Aorta (tissue), 5 donors: Measurements from ENCODE around the gene PLAAT5. TPM values are rescaled to one million over a fixed set of nuclear protein-coding genes. Genes with fewer than 3 reads are reported as not detected.
A peak's percentile ranks its signal among the peaks of the same experiment; 100 is the strongest.
"Not testable (repeated sequence)": the region's sequence is repeated elsewhere in the genome, so short reads cannot be mapped to it uniquely, and the experiment has no call there.

ENCODE experiments used
- ATAC-seq: fragments of 200-7000 bp; cut with Tn5 transposase; one replicate; pipeline ENCODE4 v1.9.1; 2022; ENCODE audit warnings: moderate library complexity; ENCODE audit not compliant: low FRiP score
- DNase-seq, 2 donors: peaks; one replicate each; pipeline ENCODE4 v3.0.0-alpha.2; 2020
- H3K27ac ChIP-seq, 2 donors: one replicate each; pipeline ENCODE4 v1.5.1; 2013; ENCODE audit warnings: low read length in 2 of 2, mild to moderate bottlenecking in 2 of 2, moderate library complexity in 2 of 2, control low read depth in 1 of 2, inconsistent platforms in 1 of 2, low read depth in 1 of 2
- H3K27me3 ChIP-seq, 2 donors: one replicate each; pipeline ENCODE4 v1.6.1; 2013; ENCODE audit warnings: control low read depth in 1 of 2, low read length in 1 of 2, mild to moderate bottlenecking in 1 of 2, moderate library complexity in 1 of 2; ENCODE audit not compliant: insufficient read depth in 2 of 2, control insufficient read depth in 1 of 2
- H3K36me3 ChIP-seq, 2 donors: one replicate each; pipeline ENCODE4 v1.6.1; 2013; ENCODE audit warnings: control low read depth in 1 of 2, low read length in 1 of 2, mild to moderate bottlenecking in 1 of 2; ENCODE audit not compliant: insufficient read depth in 2 of 2, control insufficient read depth in 1 of 2
- H3K4me1 ChIP-seq, 2 donors: one replicate each; pipeline ENCODE4 v1.6.1; 2013; ENCODE audit warnings: low read length in 2 of 2, control low read depth in 1 of 2, mild to moderate bottlenecking in 1 of 2, moderate library complexity in 1 of 2; ENCODE audit not compliant: insufficient read depth in 2 of 2, control insufficient read depth in 1 of 2
- H3K4me3 ChIP-seq, 2 donors: one replicate each; pipeline ENCODE4 v1.5.1; 2013; ENCODE audit warnings: low read length in 2 of 2, control low read depth in 1 of 2, mild to moderate bottlenecking in 1 of 2
- H3K9me3 ChIP-seq: one replicate; pipeline ENCODE4 v1.6.1; 2013; ENCODE audit warnings: mild to moderate bottlenecking, low read length; ENCODE audit not compliant: control insufficient read depth
- WGBS, 2 donors: extraction: QIAGEN DNeasy Blood & Tissue Kit; methylation state at CpG; one replicate each; pipeline ENCODE4 v1.1.7; 2013; 5-methylcytosine and 5-hydroxymethylcytosine counted together
- intact Hi-C, 2 donors: fragments of 100-400 bp; cut with DNase I; formaldehyde crosslinking; loops; one replicate each; pipeline versions ENCODE4 v1.14.2 to v1.15.0; 2022
- polyA plus RNA-seq, 2 donors: library from polyadenylated mRNA; stranded (reverse); fragments of 200-250 nt; gene quantifications; one replicate each; pipeline ENCODE4 v1.2.3, GENCODE V29; 2013
- total RNA-seq, 2 donors: library from RNA; stranded (reverse); fragmentation: NEBNext Ultra II Directional; extraction: Animal tissue kit (Norgen Biotek cat#: 25700); gene quantifications; one replicate each; pipeline ENCODE4 v1.2.1, GENCODE V29; 2021
- donor health status: healthy with polysubstance abuse.
- donor health status: Bipolar disorder and iron deficiency.
- donor health status: DM: no; HTN: no; CAD: no.
- donor health status: DM: no; HTN: no; CAD: no.
- donor health status: DM: yes; HTN: yes; CAD: no.

Gene PLAAT5
- total and polyA plus RNA-seq, 4 donors = 0.38 to 1.6 (median 0.88) TPM; not detected in 1

DNA sequence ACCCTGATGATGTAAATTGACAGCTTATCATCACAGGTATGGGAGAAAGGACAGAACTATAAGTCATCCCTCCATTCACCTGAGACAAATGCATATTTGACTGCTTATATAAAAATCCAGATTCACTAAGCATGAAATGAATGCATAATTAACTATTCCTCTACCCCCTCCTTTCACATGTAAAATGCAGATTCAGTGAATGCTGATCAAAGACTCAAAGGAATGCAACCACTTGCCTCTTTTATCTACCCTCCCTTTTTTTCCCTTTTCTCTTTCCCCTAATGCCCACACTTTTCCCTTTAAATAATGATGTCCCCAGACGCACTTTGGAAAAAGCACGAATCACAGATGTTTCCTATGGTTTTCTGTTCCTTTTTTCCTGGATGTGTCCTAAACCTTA is 41.1 kb upstream of the PLAAT5 start:
- Histone ChIP-seq H3K27ac (no peak overlapping the region), H3K4me1 (no peaks in the 10 kb centered on the region), H3K27me3 (no peaks in the 10 kb centered on the region), H3K4me3 (no peak overlapping the region), H3K36me3 (no peaks in the 10 kb centered on the region), H3K9me3 (no peaks in the 10 kb centered on the region)
- ATAC-seq (no peak), DNase-seq (no peak)
- intact Hi-C loops = no loop called here
- WGBS, 2 donors = 87 to 92% methylated on average over 2 of the region's 2 CpGs

- intact Hi-C loops, H3K9me3 ChIP-seq, H3K36me3 ChIP-seq, H3K4me1 ChIP-seq, H3K4me3 ChIP-seq, H3K27ac ChIP-seq, DNase-seq, H3K27me3 ChIP-seq: not testable (repeated sequence)
- ATAC-seq = peak; percentile 50
- WGBS, 2 donors = 50 to 55% methylated on average over 4 of the region's 6 CpGs
These were observed 40.3 kb upstream of the PLAAT5 start for GRCh38 chr11:63531074-63531792.

GRCh38 chr11:63530021-63530420 is 39.1 kb upstream of the PLAAT5 start:
- H3K4me1 ChIP-seq = no peaks in the 10 kb centered on the region
- no peak for ATAC-seq
- no peak overlapping the region for H3K27ac ChIP-seq
- 91 to 93% methylated on average over 2 of the region's 2 CpGs for WGBS, 2 donors
- intact Hi-C loops = no loop called here
- H3K27me3 ChIP-seq = no peaks in the 10 kb centered on the region
- no peaks in the 10 kb centered on the region for H3K36me3 ChIP-seq
- DNase-seq = no peak
- H3K9me3 ChIP-seq = no peaks in the 10 kb centered on the region
- no peak overlapping the region for H3K4me3 ChIP-seq

- DNase-seq, H3K27ac ChIP-seq, intact Hi-C loops, H3K4me3 ChIP-seq, ATAC-seq, H3K9me3 ChIP-seq, H3K27me3 ChIP-seq, H3K36me3 ChIP-seq, H3K4me1 ChIP-seq: not testable (repeated sequence)
- WGBS, 2 donors = 69 to 79% methylated on average over 6 of the region's 6 CpGs
These were observed 38.4 kb upstream of the PLAAT5 start for GRCh38 chr11:63529373-63529772.

DNA sequence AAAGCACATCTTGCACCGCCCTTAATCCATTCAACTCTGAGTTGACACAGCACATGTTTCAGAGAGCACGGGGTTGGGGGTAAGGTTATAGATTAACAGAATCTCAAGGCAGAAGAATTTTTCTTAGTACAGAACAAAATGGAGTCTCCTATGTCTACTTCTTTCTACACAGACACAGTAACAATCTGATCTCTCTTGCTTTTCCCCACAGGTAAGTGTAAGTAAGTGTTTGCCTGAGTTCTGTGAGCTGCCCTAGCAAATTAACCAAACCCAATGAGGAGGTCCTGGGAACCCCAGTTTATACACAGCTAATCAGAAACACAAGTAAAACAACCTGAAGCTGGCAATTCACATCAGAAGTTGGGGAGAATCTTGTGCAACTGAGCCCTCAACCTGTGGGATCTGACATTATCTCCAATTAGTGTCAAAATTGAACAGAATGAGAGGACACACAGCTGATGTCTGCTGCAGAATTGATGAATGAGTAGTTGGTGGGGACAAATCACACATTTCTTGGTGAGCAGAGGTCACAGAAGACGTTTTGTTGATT is 37.8 kb upstream of the PLAAT5 start:
- DNase-seq, intact Hi-C loops, H3K27me3 ChIP-seq, ATAC-seq, H3K27ac ChIP-seq, H3K36me3 ChIP-seq, H3K4me3 ChIP-seq, H3K4me1 ChIP-seq, H3K9me3 ChIP-seq: not testable (repeated sequence)
- 83 to 86% methylated on average over 1 of the region's 3 CpGs for WGBS, 2 donors

GRCh38 chr11:63528156-63528555 is 37.2 kb upstream of the PLAAT5 start:
- intact Hi-C loops = not testable (repeated sequence)

GRCh38 chr11:63527667-63528066 is 36.7 kb upstream of the PLAAT5 start:
- DNase-seq = no peak
- 93 to 94% methylated on average over 2 of the region's 2 CpGs for WGBS, 2 donors
- intact Hi-C loops = no loop called here

More at GRCh38 chr11:63528156-63528555, 37.2 kb upstream of the PLAAT5 start:
- not testable (repeated sequence) for H3K9me3 ChIP-seq, H3K4me3 ChIP-seq, H3K4me1 ChIP-seq, DNase-seq, H3K36me3 ChIP-seq, ATAC-seq, H3K27me3 ChIP-seq, H3K27ac ChIP-seq
- 73 to 80% methylated on average over 3 to 8 of the region's 11 CpGs for WGBS, 2 donors

DNA sequence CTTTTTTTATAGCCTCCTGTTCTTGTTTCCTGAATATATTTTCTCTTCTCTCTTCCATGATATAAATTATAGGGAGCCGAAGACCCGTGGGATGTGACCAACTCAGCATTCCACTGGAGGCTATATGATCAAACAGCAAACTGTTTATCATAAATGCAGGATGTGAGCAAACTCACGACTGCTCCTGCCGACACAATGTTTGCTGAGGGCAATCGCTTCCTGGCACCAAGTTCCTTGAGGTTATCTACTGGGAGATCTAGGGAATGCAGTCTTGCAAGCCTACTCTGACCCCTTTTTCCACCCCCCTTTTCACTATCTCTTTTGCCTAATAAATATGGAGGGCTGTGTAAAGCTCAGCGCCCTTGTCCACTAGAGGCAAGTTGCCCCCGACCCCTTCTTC is 32.2 kb upstream of the PLAAT5 start:
- intact Hi-C loops = no loop called here
- no peak for DNase-seq
- no peak for ATAC-seq
- H3K27ac ChIP-seq = no peak overlapping the region
- no peak overlapping the region for H3K4me3 ChIP-seq
- H3K27me3 ChIP-seq = no peaks in the 10 kb centered on the region
- H3K4me1 ChIP-seq = no peaks in the 10 kb centered on the region
- H3K9me3 ChIP-seq = peaks cover 1% of the 10 kb centered on the region
- 87 to 89% methylated on average over 7 of the region's 7 CpGs for WGBS, 2 donors
- no peaks in the 10 kb centered on the region for H3K36me3 ChIP-seq

More at GRCh38 chr11:63527667-63528066, 36.7 kb upstream of the PLAAT5 start:
- H3K9me3 ChIP-seq = peaks cover 1% of the 10 kb centered on the region
- H3K27me3 ChIP-seq = no peaks in the 10 kb centered on the region
- no peak overlapping the region for H3K27ac ChIP-seq
- ATAC-seq = no peak
- H3K4me1 ChIP-seq = no peaks in the 10 kb centered on the region
- H3K4me3 ChIP-seq = no peak overlapping the region
- no peaks in the 10 kb centered on the region for H3K36me3 ChIP-seq

- Histone ChIP-seq H3K4me3 (no peak overlapping the region), H3K36me3 (no peaks in the 10 kb centered on the region), H3K9me3 (peaks cover 1% of the 10 kb centered on the region), H3K27me3 (no peaks in the 10 kb centered on the region), H3K4me1 (no peaks in the 10 kb centered on the region), H3K27ac (no peak overlapping the region)
- WGBS, 2 donors = 95% methylated on average over 2 of the region's 2 CpGs
- ATAC-seq = no peak
- no peak for DNase-seq
- intact Hi-C loops = no loop called here
These were observed 30.9 kb upstream of the PLAAT5 start for GRCh38 chr11:63521896-63522295.
